GM23338 (cell line): ENCODE data around the gene SHISA9. TPM values are rescaled to one million over a fixed set of nuclear protein-coding genes. Genes with fewer than 3 reads are reported as not detected.

ENCODE experiments used
- ATAC-seq: fragments of 200-7000 bp; cut with Tn5 transposase; 3 replicates; pipeline ENCODE4 v1.9.1; 2020
- DNase-seq: peaks from one replicate; pipeline ENCODE4 v3.0.0-alpha.2; 2015; ENCODE audit warnings: low spot score
- H2AFZ ChIP-seq: fragments of 200-600 bp; sonication (generic); 2 replicates; pipeline ENCODE4 v1.8.0; 2016; ENCODE audit warnings: antibody characterized with exemption, mild to moderate bottlenecking, moderate library complexity
- H3F3A ChIP-seq: fragments of 200-600 bp; sonication (generic); replicated peaks from 2 replicates; pipeline ENCODE4 v1.8.0; 2017; ENCODE audit warnings: antibody characterized with exemption, mixed run types, low read depth
- H3K27ac ChIP-seq: fragments of 200-600 bp; sonication (generic); 2 replicates; pipeline ENCODE4 v1.6.1; 2016; ENCODE audit warnings: low read depth
- H3K27me3 ChIP-seq: fragments of 200-600 bp; sonication (generic); 2 replicates; pipeline ENCODE4 v1.8.0; 2016; ENCODE audit warnings: mild to moderate bottlenecking, mixed run types, moderate library complexity; ENCODE audit not compliant: insufficient read depth
- H3K36me3 ChIP-seq: fragments of 200-600 bp; sonication (generic); 2 replicates; pipeline ENCODE4 v1.8.0; 2016; ENCODE audit warnings: mild to moderate bottlenecking; ENCODE audit not compliant: insufficient read depth
- H3K4me1 ChIP-seq: fragments of 200-600 bp; sonication (generic); 2 replicates; pipeline ENCODE4 v1.8.0; 2016; ENCODE audit warnings: mild to moderate bottlenecking, moderate library complexity; ENCODE audit not compliant: insufficient read depth
- H3K4me2 ChIP-seq: fragments of 200-600 bp; sonication (generic); 2 replicates; pipeline ENCODE4 v1.7.1; 2017; ENCODE audit warnings: mixed run types
- H3K4me3 ChIP-seq: fragments of 200-600 bp; sonication (generic); 2 replicates; pipeline ENCODE4 v1.6.1; 2016; ENCODE audit warnings: mixed run types
- H3K79me2 ChIP-seq: fragments of 200-600 bp; sonication (generic); replicated peaks from 2 replicates; pipeline ENCODE4 v1.8.0; 2017; ENCODE audit warnings: mild to moderate bottlenecking; ENCODE audit not compliant: insufficient read depth
- H3K9me2 ChIP-seq: fragments of 200-600 bp; sonication (generic); 2 replicates; pipeline ENCODE4 v1.8.0; 2017; ENCODE audit not compliant: insufficient read depth
- H4K20me1 ChIP-seq: fragments of 200-600 bp; sonication (generic); replicated peaks from 2 replicates; pipeline ENCODE4 v1.8.0; 2017; ENCODE audit warnings: mild to moderate bottlenecking; ENCODE audit not compliant: insufficient read depth
- H3K27ac Mint-ChIP-seq: 2 replicates; pipeline ENCODE4 v1.8.0; 2020; ENCODE audit warnings: inconsistent platforms, mild to moderate bottlenecking, moderate library complexity, mixed read lengths
- H3K27me3 Mint-ChIP-seq: 3 replicates; pipeline ENCODE4 v1.8.0; 2022; ENCODE audit warnings: low read depth, mild to moderate bottlenecking, moderate library complexity, mixed read lengths, inconsistent platforms; ENCODE audit not compliant: insufficient read depth, poor library complexity
- H3K36me3 Mint-ChIP-seq: 3 replicates; pipeline ENCODE4 v1.8.0; 2021; ENCODE audit warnings: low read depth, mild to moderate bottlenecking, inconsistent platforms, moderate library complexity, mixed read lengths
- H3K4me1 Mint-ChIP-seq: 3 replicates; pipeline ENCODE4 v1.8.0; 2020; ENCODE audit warnings: mild to moderate bottlenecking, inconsistent platforms, mixed read lengths
- H3K4me3 Mint-ChIP-seq: 3 replicates; pipeline ENCODE4 v1.8.0; 2021; ENCODE audit warnings: moderate library complexity, mild to moderate bottlenecking, inconsistent platforms, mixed read lengths
- H3K9me3 Mint-ChIP-seq: 3 replicates; pipeline ENCODE4 v1.8.0; 2020; ENCODE audit warnings: moderate library complexity, mild to moderate bottlenecking, inconsistent platforms, mixed read lengths
- CREB1 ChIP-seq: fragments of 250-450 bp; sonication (Bioruptor Pico); IDR thresholded peaks from 2 replicates; pipeline ENCODE4 v1.5.0; 2020; ENCODE audit warnings: low read depth, mild to moderate bottlenecking, moderate library complexity
- EZH2phosphoT487 ChIP-seq: fragments of 200-600 bp; sonication (generic); IDR thresholded peaks from one replicate; pipeline ENCODE4 v1.8.1; 2018; ENCODE audit warnings: antibody characterized with exemption; ENCODE audit not compliant: unreplicated experiment
- JUNB ChIP-seq: IDR thresholded peaks from one replicate; pipeline ENCODE4 v1.6.1; 2016; ENCODE audit warnings: antibody characterized with exemption; ENCODE audit not compliant: unreplicated experiment
- NANOG ChIP-seq: IDR thresholded peaks from 2 replicates; pipeline ENCODE4 v1.6.1; 2016; ENCODE audit warnings: antibody characterized with exemption, borderline replicate concordance
- POLR2AphosphoS5 ChIP-seq: IDR thresholded peaks from 2 replicates; pipeline ENCODE4 v1.6.1; 2016; ENCODE audit warnings: antibody characterized with exemption, low read depth
- STAT1 ChIP-seq: IDR thresholded peaks from one replicate; pipeline ENCODE4 v1.6.1; 2016; ENCODE audit warnings: antibody characterized with exemption; ENCODE audit not compliant: unreplicated experiment
- ZNF114 ChIP-seq: fragments of 250-450 bp; sonication (Bioruptor Pico); IDR thresholded peaks from 2 replicates; pipeline ENCODE4 v1.5.0; 2020; ENCODE audit warnings: mild to moderate bottlenecking, moderate library complexity
- ZNF331 ChIP-seq: fragments of 250-450 bp; sonication (Bioruptor Pico); IDR thresholded peaks from 2 replicates; pipeline ENCODE4 v1.5.0; 2020; ENCODE audit warnings: low read depth, mild to moderate bottlenecking, moderate library complexity
- polyA plus RNA-seq: library from polyadenylated mRNA; unstranded; fragments of >200 nt; fragmentation: Nextera tagmentation; extraction: Ambion mirVana; gene quantifications from 2 replicates; pipeline ENCODE4 v1.2.1, GENCODE V29; 2016
- total RNA-seq: library from RNA; depleted of rRNA; stranded (reverse); fragments of >200 nt; shearing (Covaris generic); gene quantifications from 2 replicates; pipeline ENCODE4 v1.2.3, GENCODE V29; 2014
- TF ChIP-seq, protein P1 (sequence below): fragments of 250-450 bp; sonication (Bioruptor Pico); IDR thresholded peaks from 2 replicates; pipeline ENCODE4 v1.5.0; 2020; ENCODE audit warnings: mild to moderate bottlenecking, moderate library complexity
- TF ChIP-seq, protein P2 (sequence below), 2 experiments: fragments of 200-600 bp in 1 of 2; sonication (generic) in 1 of 2; conservative IDR thresholded peaks; 2 replicates each; pipeline versions ENCODE4 v1.5.1 to v1.6.1; 2016 to 2017; ENCODE audit warnings: antibody characterized with exemption in 2 of 2, low read depth in 2 of 2, mild to moderate bottlenecking in 2 of 2, moderate library complexity in 1 of 2
- TF ChIP-seq, protein P3 (sequence below): IDR thresholded peaks from 2 replicates; pipeline ENCODE4 v1.6.1; 2016; ENCODE audit warnings: antibody characterized with exemption

The SHISA9 gene
- total and polyA plus RNA-seq, 2 experiments from 2014 or later: 10.4 to 45.6 TPM

DNA sequence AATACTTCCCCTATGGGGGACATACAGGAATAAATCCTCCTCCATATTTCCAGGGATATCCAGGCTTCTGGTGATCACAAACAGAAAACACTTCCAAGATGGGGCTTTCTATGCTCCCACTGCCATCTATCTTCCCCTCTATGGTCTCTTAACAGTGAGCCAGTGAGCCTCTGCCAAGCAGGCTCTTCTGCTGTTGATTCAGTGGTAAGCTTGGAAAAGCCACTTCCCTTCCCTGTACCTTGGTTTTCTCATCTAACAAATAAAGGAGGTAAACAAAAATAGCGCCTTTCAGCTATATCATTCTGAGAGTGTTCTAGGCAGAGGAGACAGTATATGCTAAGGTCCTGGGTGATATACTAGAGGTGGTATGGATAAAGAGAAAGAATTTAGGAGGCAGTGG is 368.0 kb downstream of the SHISA9 start (continued):
- TF ChIP-seq, protein P1, sequence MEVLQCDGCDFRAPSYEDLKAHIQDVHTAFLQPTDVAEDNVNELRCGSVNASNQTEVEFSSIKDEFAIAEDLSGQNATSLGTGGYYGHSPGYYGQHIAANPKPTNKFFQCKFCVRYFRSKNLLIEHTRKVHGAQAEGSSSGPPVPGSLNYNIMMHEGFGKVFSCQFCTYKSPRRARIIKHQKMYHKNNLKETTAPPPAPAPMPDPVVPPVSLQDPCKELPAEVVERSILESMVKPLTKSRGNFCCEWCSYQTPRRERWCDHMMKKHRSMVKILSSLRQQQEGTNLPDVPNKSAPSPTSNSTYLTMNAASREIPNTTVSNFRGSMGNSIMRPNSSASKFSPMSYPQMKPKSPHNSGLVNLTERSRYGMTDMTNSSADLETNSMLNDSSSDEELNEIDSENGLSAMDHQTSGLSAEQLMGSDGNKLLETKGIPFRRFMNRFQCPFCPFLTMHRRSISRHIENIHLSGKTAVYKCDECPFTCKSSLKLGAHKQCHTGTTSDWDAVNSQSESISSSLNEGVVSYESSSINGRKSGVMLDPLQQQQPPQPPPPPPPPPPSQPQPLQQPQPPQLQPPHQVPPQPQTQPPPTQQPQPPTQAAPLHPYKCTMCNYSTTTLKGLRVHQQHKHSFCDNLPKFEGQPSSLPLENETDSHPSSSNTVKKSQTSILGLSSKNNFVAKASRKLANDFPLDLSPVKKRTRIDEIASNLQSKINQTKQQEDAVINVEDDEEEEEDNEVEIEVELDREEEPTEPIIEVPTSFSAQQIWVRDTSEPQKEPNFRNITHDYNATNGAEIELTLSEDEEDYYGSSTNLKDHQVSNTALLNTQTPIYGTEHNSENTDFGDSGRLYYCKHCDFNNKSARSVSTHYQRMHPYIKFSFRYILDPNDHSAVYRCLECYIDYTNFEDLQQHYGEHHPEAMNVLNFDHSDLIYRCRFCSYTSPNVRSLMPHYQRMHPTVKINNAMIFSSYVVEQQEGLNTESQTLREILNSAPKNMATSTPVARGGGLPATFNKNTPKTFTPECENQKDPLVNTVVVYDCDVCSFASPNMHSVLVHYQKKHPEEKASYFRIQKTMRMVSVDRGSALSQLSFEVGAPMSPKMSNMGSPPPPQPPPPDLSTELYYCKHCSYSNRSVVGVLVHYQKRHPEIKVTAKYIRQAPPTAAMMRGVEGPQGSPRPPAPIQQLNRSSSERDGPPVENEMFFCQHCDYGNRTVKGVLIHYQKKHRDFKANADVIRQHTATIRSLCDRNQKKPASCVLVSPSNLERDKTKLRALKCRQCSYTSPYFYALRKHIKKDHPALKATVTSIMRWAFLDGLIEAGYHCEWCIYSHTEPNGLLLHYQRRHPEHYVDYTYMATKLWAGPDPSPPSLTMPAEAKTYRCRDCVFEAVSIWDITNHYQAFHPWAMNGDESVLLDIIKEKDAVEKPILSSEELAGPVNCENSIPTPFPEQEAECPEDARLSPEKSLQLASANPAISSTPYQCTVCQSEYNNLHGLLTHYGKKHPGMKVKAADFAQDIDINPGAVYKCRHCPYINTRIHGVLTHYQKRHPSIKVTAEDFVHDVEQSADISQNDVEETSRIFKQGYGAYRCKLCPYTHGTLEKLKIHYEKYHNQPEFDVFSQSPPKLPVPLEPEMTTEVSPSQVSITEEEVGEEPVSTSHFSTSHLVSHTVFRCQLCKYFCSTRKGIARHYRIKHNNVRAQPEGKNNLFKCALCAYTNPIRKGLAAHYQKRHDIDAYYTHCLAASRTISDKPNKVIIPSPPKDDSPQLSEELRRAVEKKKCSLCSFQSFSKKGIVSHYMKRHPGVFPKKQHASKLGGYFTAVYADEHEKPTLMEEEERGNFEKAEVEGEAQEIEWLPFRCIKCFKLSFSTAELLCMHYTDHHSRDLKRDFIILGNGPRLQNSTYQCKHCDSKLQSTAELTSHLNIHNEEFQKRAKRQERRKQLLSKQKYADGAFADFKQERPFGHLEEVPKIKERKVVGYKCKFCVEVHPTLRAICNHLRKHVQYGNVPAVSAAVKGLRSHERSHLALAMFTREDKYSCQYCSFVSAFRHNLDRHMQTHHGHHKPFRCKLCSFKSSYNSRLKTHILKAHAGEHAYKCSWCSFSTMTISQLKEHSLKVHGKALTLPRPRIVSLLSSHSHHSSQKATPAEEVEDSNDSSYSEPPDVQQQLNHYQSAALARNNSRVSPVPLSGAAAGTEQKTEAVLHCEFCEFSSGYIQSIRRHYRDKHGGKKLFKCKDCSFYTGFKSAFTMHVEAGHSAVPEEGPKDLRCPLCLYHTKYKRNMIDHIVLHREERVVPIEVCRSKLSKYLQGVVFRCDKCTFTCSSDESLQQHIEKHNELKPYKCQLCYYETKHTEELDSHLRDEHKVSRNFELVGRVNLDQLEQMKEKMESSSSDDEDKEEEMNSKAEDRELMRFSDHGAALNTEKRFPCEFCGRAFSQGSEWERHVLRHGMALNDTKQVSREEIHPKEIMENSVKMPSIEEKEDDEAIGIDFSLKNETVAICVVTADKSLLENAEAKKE (CRISPR knock-in tag): no peak
- no peak for TF ChIP-seq CREB1 (CRISPR knock-in tag)

DNA sequence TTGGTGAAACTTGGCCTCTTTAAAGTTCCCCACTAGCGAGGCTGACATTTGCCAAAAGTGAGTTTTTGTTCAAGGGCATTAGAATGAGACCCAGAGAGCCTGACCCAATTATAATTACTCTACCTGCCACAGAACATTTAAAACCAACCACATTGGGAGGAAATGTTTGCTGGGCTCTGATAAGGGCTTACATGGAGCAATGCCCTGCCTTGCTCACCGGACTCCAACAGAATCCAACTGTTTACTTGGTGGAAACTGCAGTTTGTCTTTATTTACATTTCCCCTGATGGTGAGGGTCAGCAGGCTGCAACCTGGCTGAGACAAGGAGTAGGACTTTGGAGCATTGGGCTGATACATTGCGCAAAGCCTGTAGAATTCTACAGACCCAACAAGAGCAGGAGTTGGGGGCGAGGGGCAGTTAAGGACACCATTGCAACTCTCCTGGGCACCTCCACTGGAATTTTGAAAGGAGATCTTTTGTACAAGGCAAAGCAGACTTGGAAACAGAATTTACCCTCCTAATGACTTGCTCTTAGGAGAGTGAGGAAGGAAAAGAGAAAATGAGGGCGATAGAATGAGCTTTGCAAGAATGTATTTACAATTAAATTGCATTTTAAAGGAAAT is 368.6 kb downstream of the SHISA9 start:
- H3K9me2 ChIP-seq: peaks cover 13% of the 10 kb centered on the region
- H3K4me2 ChIP-seq: no peak overlapping the region; the same call in 1 of the 2 replicates
- H3K36me3 ChIP-seq: no peaks in the 10 kb centered on the region
- H3K9me3 Mint-ChIP-seq: no peaks in the 10 kb centered on the region
- H3K27ac Mint-ChIP-seq: peak overlapping the region; percentile 39; the same call in 1 of the 2 replicates
- H3F3A ChIP-seq: no peaks in the 10 kb centered on the region
- H3K4me3 Mint-ChIP-seq: no peak overlapping the region
- DNase-seq: no peak
- H4K20me1 ChIP-seq: no peaks in the 10 kb centered on the region
- no peak for ATAC-seq
- no peak overlapping the region for H3K4me3 ChIP-seq
- no peaks in the 10 kb centered on the region for H3K79me2 ChIP-seq
- no peaks in the 10 kb centered on the region for H3K27me3 ChIP-seq
- peaks cover 6% of the 10 kb centered on the region; the same call in 1 of the 2 replicates for H3K4me1 ChIP-seq
- no peaks in the 10 kb centered on the region for H3K36me3 Mint-ChIP-seq
- H3K4me1 Mint-ChIP-seq: peaks cover 7% of the 10 kb centered on the region; the same call in 2 of the 3 replicates
- H2AFZ ChIP-seq: no peak overlapping the region
- H3K27ac ChIP-seq: no peak overlapping the region
- no peaks in the 10 kb centered on the region for H3K27me3 Mint-ChIP-seq
- TF ChIP-seq EZH2phosphoT487 (no peak), NANOG (no peak), JUNB (no peak), ZNF331 (CRISPR knock-in tag) (no peak), POLR2AphosphoS5 (no peak), ZNF114 (no peak), STAT1 (no peak)
- TF ChIP-seq, protein P2, sequence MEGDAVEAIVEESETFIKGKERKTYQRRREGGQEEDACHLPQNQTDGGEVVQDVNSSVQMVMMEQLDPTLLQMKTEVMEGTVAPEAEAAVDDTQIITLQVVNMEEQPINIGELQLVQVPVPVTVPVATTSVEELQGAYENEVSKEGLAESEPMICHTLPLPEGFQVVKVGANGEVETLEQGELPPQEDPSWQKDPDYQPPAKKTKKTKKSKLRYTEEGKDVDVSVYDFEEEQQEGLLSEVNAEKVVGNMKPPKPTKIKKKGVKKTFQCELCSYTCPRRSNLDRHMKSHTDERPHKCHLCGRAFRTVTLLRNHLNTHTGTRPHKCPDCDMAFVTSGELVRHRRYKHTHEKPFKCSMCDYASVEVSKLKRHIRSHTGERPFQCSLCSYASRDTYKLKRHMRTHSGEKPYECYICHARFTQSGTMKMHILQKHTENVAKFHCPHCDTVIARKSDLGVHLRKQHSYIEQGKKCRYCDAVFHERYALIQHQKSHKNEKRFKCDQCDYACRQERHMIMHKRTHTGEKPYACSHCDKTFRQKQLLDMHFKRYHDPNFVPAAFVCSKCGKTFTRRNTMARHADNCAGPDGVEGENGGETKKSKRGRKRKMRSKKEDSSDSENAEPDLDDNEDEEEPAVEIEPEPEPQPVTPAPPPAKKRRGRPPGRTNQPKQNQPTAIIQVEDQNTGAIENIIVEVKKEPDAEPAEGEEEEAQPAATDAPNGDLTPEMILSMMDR (conservative IDR thresholded peaks at IDR 0.05; ENCODE audit: low read depth in 2 of 2): no peak
- TF ChIP-seq, protein P3, sequence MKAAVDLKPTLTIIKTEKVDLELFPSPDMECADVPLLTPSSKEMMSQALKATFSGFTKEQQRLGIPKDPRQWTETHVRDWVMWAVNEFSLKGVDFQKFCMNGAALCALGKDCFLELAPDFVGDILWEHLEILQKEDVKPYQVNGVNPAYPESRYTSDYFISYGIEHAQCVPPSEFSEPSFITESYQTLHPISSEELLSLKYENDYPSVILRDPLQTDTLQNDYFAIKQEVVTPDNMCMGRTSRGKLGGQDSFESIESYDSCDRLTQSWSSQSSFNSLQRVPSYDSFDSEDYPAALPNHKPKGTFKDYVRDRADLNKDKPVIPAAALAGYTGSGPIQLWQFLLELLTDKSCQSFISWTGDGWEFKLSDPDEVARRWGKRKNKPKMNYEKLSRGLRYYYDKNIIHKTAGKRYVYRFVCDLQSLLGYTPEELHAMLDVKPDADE: no peak
